Progenitor cell of endocrine pancreas (in vitro differentiated cells): ENCODE results near the gene VPS13A. TPM values are rescaled to one million over a fixed set of nuclear protein-coding genes. Genes with fewer than 3 reads are reported as not detected.

ENCODE experiments used
- DNase-seq: peaks from one replicate; pipeline ENCODE4 v3.0.0; 2021; ENCODE audit warnings: low spot score; ENCODE audit not compliant: unreplicated experiment
- H3K27ac Mint-ChIP-seq: 2 replicates; pipeline ENCODE4 v1.8.0; 2021; ENCODE audit warnings: mild to moderate bottlenecking, moderate library complexity, mixed read lengths
- H3K27me3 Mint-ChIP-seq: 2 replicates; pipeline ENCODE4 v1.8.0; 2021; ENCODE audit warnings: mixed read lengths
- H3K36me3 Mint-ChIP-seq: 2 replicates; pipeline ENCODE4 v1.8.0; 2022; ENCODE audit warnings: mixed read lengths; ENCODE audit not compliant: insufficient read depth
- H3K4me1 Mint-ChIP-seq: 2 replicates; pipeline ENCODE4 v1.8.0; 2021; ENCODE audit warnings: low read depth, mixed read lengths
- H3K4me3 Mint-ChIP-seq: 2 replicates; pipeline ENCODE4 v1.8.0; 2021; ENCODE audit warnings: low read depth, mild to moderate bottlenecking, moderate library complexity, mixed read lengths
- H3K9me3 Mint-ChIP-seq: 2 replicates; pipeline ENCODE4 v1.8.0; 2021; ENCODE audit warnings: low read depth, mixed read lengths
- CTCF ChIP-seq: fragments of 200-600 bp; sonication (generic); IDR thresholded peaks from one replicate; pipeline ENCODE4 v1.5.0; 2021; ENCODE audit warnings: antibody characterized with exemption, mild to moderate bottlenecking; ENCODE audit not compliant: unreplicated experiment
- total RNA-seq: library from RNA; stranded (reverse); gene quantifications from 2 replicates; pipeline ENCODE4 v1.2.1, GENCODE V29; 2021

VPS13A gene
- total RNA-seq, 1 donor from 2014 or later: 54.1 TPM

- no peak overlapping the region for H3K4me3 Mint-ChIP-seq
- no peak for TF ChIP-seq CTCF
- H3K9me3 Mint-ChIP-seq: no peaks in the 10 kb centered on the region
- peaks cover 12% of the 10 kb centered on the region for H3K36me3 Mint-ChIP-seq
- H3K27me3 Mint-ChIP-seq: no peaks in the 10 kb centered on the region
- H3K27ac Mint-ChIP-seq: peak overlapping the region; percentile 66
- DNase-seq: no peak
- H3K4me1 Mint-ChIP-seq: peaks cover 11% of the 10 kb centered on the region
These were observed 35.5 kb downstream of the VPS13A start for GRCh38 chr9:77212801-77213200.

GRCh38 chr9:77215874-77216273 is 38.5 kb downstream of the VPS13A start:
- Mint-ChIP-seq H3K36me3 (peaks cover 18% of the 10 kb centered on the region), H3K9me3 (no peaks in the 10 kb centered on the region), H3K27ac (no peak overlapping the region), H3K4me3 (no peak overlapping the region), H3K27me3 (no peaks in the 10 kb centered on the region), H3K4me1 (peaks cover 11% of the 10 kb centered on the region)
- TF ChIP-seq CTCF: no peak
- no peak for DNase-seq

GRCh38 chr9:77218612-77219011 is 41.3 kb downstream of the VPS13A start:
- no peaks in the 10 kb centered on the region for H3K4me1 Mint-ChIP-seq
- no peaks in the 10 kb centered on the region for H3K9me3 Mint-ChIP-seq
- peaks cover 13% of the 10 kb centered on the region for H3K36me3 Mint-ChIP-seq
- no peaks in the 10 kb centered on the region for H3K27me3 Mint-ChIP-seq
- no peak for DNase-seq
- TF ChIP-seq CTCF: no peak
- H3K4me3 Mint-ChIP-seq: no peak overlapping the region
- no peak overlapping the region for H3K27ac Mint-ChIP-seq

- Mint-ChIP-seq H3K9me3 (no peaks in the 10 kb centered on the region), H3K4me3 (no peak overlapping the region), H3K27me3 (no peaks in the 10 kb centered on the region), H3K27ac (no peak overlapping the region), H3K4me1 (no peaks in the 10 kb centered on the region), H3K36me3 (peaks cover 15% of the 10 kb centered on the region)
- no peak for TF ChIP-seq CTCF
- no peak for DNase-seq
These were observed 44.1 kb downstream of the VPS13A start for GRCh38 chr9:77221431-77221830.

- no peak for TF ChIP-seq CTCF
- Mint-ChIP-seq H3K27ac (no peak overlapping the region), H3K9me3 (peaks cover 5% of the 10 kb centered on the region), H3K27me3 (no peaks in the 10 kb centered on the region), H3K4me3 (no peak overlapping the region), H3K4me1 (no peaks in the 10 kb centered on the region), H3K36me3 (peaks cover 19% of the 10 kb centered on the region)
- DNase-seq: no peak
These were observed 47.5 kb downstream of the VPS13A start for GRCh38 chr9:77224746-77225312.
